ENCODE results near the gene SLC22A6.

The SLC22A6 gene

DNA sequence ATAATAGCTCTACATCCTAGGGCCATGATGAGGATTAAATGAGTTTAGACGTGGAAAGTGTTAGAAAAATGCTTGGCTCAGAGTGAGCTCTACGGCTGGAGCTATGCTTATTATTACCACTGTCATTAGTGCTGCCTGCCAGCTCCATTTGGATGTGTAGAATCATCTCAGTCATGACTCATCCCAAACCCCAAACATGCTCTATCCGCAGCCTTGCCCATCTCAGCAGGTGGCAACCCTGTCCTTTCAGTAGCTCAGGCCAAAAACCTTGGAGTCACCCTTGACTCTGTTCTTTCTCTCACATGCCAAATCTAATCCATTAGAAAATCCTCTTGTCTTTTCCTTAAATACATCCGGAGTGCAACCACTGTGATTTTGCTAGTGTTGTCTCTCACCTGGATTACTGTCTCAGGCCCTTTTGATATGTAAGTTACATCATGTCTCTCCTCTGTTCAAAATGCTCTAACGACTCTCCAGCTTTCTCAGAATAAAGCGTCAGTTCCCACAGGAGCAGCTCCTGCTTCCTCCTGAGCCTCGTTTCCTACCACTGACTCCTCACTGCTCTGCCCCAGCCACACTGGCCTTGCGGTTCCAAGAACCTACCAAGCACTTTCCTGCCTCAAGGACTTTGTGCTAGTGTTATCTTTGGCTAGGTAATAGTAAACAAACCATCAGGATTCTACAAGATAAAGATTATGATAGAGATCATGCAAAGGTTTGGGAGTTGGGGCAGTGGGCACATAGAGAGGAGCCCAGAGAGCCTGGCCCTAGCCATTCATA lies 53.1 kb downstream of the SLC22A6 start:
- DNase-seq (ENCODE audit: low read depth in 2 of 2): no peak

DNA sequence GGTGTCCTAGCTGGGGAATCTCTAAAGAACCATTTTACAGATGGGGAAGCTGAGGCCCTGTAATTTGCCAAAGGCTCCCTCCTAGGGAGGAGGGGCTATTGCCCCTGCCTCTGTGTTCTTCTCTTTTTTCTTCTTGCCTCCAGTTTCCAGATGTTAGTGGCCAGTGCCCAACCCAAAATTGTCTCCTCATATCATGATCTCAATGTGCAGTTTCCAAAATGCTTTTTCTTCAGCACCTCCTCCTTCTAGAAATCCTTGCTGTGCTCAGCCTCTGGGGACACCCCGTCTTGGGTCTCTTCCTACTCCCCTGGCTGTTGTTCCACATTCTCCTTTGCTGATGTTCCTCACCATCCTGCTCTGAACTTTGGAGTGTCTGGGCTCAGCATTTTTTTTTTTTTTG lies 54.1 kb downstream of the SLC22A6 start:
- DNase-seq (ENCODE audit: low read depth in 2 of 2): no peak

DNA sequence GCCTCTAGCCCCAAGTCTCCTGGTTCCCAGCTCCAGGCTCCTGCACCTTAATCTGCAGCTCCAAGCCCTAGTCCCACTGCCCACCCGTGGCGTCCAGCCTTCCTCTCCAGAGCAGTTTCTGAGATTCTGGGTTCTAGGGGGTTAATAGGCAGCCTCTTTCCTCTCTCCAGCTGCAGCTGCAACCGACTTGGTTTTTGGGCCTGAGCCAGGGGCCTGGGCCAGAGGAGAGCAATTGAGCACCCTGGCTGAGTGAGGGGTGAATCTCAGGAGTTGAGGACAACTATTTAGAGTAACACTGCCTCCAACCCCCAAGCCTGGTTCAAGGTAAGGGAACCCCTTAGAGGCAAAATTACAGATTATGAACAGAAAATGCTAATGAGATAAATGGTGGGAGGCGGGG lies 54.6 kb downstream of the SLC22A6 start:
- DNase-seq (ENCODE audit: low read depth in 2 of 2): no peak

DNA sequence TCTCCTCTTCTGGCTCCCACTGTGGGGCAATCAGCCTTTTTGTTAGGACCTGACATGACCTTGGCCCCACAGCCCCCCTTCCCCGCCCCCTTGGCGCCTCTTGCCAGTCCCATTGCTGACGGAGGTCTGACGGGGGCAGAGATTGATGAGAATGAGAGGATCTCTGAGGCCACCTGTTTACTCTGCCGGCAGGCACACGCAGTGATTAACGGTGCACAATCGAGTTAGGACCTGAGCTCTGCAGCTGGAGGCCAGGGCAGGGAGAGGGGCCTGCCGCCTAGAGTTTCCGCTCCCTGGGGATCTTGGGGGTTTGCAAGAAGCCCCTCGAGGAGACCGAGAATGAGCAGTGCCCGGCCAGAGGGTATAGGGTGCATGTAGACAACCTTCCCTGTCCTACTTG lies 56.8 kb downstream of the SLC22A6 start:
- DNase-seq (ENCODE audit: low read depth in 2 of 2): no peak

DNA sequence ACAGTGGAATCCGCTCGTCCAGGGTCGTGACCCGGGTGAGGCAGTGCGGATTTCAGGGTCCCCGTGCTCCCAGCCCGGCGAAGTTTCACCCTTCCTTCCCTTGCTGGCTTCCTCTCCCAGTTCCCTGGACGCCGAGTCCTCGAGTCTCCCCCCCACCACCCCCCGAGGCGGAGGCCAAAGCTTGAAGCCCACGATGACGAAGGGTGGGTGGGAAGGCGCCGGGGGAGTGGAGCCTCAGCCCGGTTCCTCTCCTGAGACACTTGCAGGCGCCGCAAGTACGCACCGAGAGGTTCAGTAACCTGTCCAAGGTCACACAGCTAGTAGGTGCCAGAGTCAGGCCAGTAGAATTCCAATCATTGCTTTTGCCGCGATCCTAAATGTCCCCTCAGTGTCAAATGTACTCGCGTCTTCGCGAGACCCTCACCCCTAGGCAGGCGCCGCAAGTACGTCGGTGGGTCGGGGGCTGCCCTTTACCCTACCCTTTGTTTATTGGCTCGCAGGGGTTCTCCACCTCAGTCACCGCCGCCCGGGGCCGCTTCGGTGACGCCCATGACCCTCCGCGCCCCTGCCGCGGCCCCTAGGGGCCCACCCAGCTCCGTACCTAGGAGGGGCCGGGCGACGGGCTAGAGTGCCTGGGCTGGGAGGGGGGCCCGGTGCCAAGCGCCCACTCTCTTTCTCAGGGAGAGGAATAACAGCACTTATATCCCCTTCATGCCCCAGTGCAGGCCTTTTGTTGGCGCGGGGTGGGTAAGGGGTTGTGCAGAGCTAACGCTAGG lies 57.9 kb downstream of the SLC22A6 start:
- DNase-seq (ENCODE audit: low read depth in 2 of 2): no peak
